SK-N-MC (cell line): ENCODE results near the gene RNF14.

Source experiments
- EZH2 ChIP-seq: fragments of 200-600 bp; sonication (generic); IDR thresholded peaks from one replicate; pipeline ENCODE4 v1.6.1; 2017; ENCODE audit warnings: antibody characterized with exemption
- FOXP2 ChIP-seq: optimal IDR thresholded peaks from 2 replicates; pipeline ENCODE3; 2011; ENCODE audit warnings: mild to moderate bottlenecking, moderate library complexity; ENCODE audit not compliant: insufficient read depth; ENCODE audit errors: extremely low read length, control extremely low read depth
- POLR2AphosphoS5 ChIP-seq: IDR thresholded peaks from 2 replicates; pipeline ENCODE4 v1.6.1; 2012; ENCODE audit warnings: mild to moderate bottlenecking, low read depth, low read length, borderline replicate concordance

- TF ChIP-seq POLR2AphosphoS5 (no peak), EZH2 (no peak), FOXP2 (no peak)
Measured at GRCh38 chr5:141933151-141933550, 35.8 kb upstream of the RNF14 start.
